Central memory CD8-positive, alpha-beta T cell (primary cell): ENCODE measurements around the gene EIF2D.

Experiments
- ATAC-seq: fragments of 150-1000 bp; cut with Tn5 transposase; replicated peaks from 2 replicates; pipeline ENCODE4 v1.10.0; 2022; ENCODE audit warnings: mild to moderate bottlenecking, moderate FRiP score, moderate number of reproducible peaks; ENCODE audit not compliant: poor library complexity, severe bottlenecking; ENCODE audit errors: extremely low read depth
- DNase-seq, 2 donors: peaks; one replicate each; pipeline ENCODE4 v3.0.0; 2021; ENCODE audit warnings: low spot score in 2 of 2
- H3K27ac Mint-ChIP-seq: one replicate; pipeline ENCODE4 v1.8.0; 2022; ENCODE audit warnings: low read depth, mild to moderate bottlenecking, moderate library complexity, mixed read lengths
- H3K27me3 Mint-ChIP-seq: one replicate; pipeline ENCODE4 v1.8.0; 2022; ENCODE audit warnings: mixed read lengths
- H3K36me3 Mint-ChIP-seq: one replicate; pipeline ENCODE4 v1.8.0; 2022; ENCODE audit warnings: mild to moderate bottlenecking, moderate library complexity, mixed read lengths; ENCODE audit not compliant: insufficient read depth
- H3K4me1 Mint-ChIP-seq: one replicate; pipeline ENCODE4 v1.8.0; 2022; ENCODE audit warnings: mixed read lengths
- H3K4me3 Mint-ChIP-seq: one replicate; pipeline ENCODE4 v1.8.0; 2022; ENCODE audit warnings: mild to moderate bottlenecking, moderate library complexity, mixed read lengths
- H3K9me3 Mint-ChIP-seq: one replicate; pipeline ENCODE4 v1.8.0; 2022; ENCODE audit warnings: mixed read lengths

EIF2D gene

GRCh38 chr1:206556750-206557635, 55.3 kb downstream of the EIF2D start:
- ATAC-seq (peak; percentile 77), DNase-seq (peak; percentile 83 to 88)
- peak overlapping the region; percentile 83 for H3K27ac Mint-ChIP-seq
- H3K9me3 Mint-ChIP-seq: no peaks in the 10 kb centered on the region
- no peaks in the 10 kb centered on the region for H3K27me3 Mint-ChIP-seq
- peaks cover 30% of the 10 kb centered on the region for H3K36me3 Mint-ChIP-seq
- H3K4me1 Mint-ChIP-seq: peaks cover 76% of the 10 kb centered on the region
- peak overlapping the region; percentile 95 for H3K4me3 Mint-ChIP-seq

DNA sequence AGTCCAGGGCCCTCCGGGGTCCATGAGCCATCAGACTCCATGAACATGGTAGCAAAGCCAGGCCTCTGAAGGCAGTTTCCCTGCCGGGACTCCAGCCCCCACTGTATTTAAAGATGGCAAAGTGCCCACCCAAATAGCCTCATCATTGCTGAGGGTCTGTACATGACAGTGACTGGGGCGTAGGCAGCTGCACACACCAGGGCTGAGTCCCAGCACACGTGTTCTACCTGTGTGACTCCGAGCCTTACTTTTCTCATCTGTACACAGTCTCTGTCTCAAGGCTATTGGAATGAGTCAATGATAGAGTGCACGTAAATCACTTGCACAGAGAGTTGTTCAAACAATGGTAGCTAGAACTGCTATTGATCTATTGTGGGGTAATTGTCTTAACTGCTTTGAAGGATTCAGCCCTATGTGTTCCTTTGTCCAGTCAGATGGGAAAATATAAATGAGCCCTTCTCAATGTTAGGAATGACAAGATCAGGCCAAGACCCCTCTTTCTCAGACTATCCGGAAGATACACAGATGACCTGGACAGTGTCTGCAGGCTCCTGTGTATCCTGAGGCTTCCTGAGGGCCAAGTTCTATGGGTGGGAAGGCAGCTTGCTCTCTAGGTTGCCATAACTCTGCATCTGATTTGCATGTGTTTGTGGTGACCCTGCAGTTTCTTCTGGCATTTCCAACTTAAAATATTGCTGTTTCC, 56.1 kb downstream of the EIF2D start:
- peak overlapping the region; percentile 95 for H3K4me3 Mint-ChIP-seq
- H3K27me3 Mint-ChIP-seq: no peaks in the 10 kb centered on the region
- H3K36me3 Mint-ChIP-seq: peaks cover 27% of the 10 kb centered on the region
- peaks cover 75% of the 10 kb centered on the region for H3K4me1 Mint-ChIP-seq
- H3K9me3 Mint-ChIP-seq: no peaks in the 10 kb centered on the region
- H3K27ac Mint-ChIP-seq: peak overlapping the region; percentile 83
- ATAC-seq: peak; percentile 0
- DNase-seq: no peak

DNA sequence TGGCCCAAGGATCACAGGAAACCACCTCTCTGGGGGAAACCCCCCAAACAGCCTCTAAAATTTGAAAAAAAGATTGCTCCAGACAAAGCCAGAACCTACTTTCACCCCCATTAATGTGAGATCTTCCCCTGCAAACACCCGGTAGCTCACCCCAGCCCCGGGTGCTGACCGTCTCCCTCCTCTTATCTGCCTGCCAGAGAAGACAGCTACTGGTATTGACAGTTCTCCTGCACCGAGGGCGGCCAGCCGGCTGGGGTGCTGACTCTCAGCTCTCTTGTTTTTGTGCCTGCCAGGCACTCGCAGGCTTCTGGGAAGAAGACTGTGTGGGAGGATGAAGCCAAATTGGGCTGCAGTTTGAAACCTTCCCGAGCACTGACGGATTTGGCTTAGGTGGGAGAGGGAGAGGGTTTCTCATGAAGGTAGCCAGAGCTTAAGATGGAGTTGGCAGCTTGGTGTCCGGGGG, 56.8 kb downstream of the EIF2D start:
- Mint-ChIP-seq H3K36me3 (peaks cover 25% of the 10 kb centered on the region), H3K4me3 (peak overlapping the region; percentile 95), H3K9me3 (no peaks in the 10 kb centered on the region), H3K27ac (peak overlapping the region; percentile 83), H3K4me1 (peaks cover 72% of the 10 kb centered on the region), H3K27me3 (no peaks in the 10 kb centered on the region)
- ATAC-seq (no peak), DNase-seq (no peak)

- Mint-ChIP-seq H3K4me1 (peaks cover 72% of the 10 kb centered on the region), H3K27me3 (no peaks in the 10 kb centered on the region), H3K4me3 (peak overlapping the region; percentile 95), H3K36me3 (peaks cover 21% of the 10 kb centered on the region), H3K9me3 (no peaks in the 10 kb centered on the region), H3K27ac (peak overlapping the region; percentile 83)
- ATAC-seq (no peak), DNase-seq (no peak)
These were observed 57.4 kb downstream of the EIF2D start for GRCh38 chr1:206554701-206555472.

- Mint-ChIP-seq H3K36me3 (peaks cover 19% of the 10 kb centered on the region), H3K27ac (peak overlapping the region; percentile 85), H3K4me1 (peaks cover 67% of the 10 kb centered on the region), H3K4me3 (no peak overlapping the region), H3K9me3 (no peaks in the 10 kb centered on the region), H3K27me3 (no peaks in the 10 kb centered on the region)
- no peak for ATAC-seq
- DNase-seq: no peak
These were observed 58.1 kb downstream of the EIF2D start for GRCh38 chr1:206554211-206554610.

GRCh38 chr1:206551986-206552326, 60.3 kb downstream of the EIF2D start:
- Mint-ChIP-seq H3K36me3 (peaks cover 11% of the 10 kb centered on the region), H3K9me3 (no peaks in the 10 kb centered on the region), H3K4me3 (peak overlapping the region; percentile 39), H3K27me3 (no peaks in the 10 kb centered on the region), H3K4me1 (peaks cover 64% of the 10 kb centered on the region), H3K27ac (peak overlapping the region; percentile 85)
- peak; percentile 95 for ATAC-seq
- DNase-seq: peak; percentile 54 to 86

DNA sequence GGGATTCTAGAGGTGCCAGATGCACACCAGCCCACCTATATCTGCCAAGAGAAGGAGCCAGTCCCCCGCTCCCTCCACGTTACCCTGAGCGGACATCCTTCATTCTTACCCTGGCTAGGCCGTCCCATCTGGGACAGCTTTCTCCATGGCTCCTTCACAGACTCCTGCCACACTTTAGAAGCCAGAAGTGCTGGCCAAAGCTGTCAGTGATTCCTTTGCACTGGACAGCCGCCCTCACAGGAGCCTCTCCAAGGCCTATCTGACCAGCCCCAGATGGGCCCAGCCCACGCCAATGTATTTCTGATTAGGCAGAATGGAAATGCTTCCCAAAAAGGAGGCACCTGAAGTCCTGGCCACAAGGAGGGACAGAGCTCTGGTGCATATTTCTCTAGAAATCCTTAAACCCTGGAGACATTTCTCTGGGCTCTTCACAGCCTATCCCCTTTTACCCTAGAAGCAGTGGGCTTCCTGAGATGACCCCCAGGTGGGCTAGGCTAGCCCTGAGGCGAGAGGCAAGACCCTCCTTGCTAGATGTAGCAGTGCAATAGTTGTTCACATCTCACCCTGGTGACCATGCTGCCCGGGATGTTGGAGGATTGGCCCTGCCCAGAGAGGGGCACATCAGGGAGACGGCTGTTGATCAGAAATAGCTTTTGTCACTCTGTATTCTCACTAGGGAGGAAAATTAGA, 60.8 kb downstream of the EIF2D start:
- H3K27ac Mint-ChIP-seq: peak overlapping the region; percentile 85

GRCh38 chr1:206550446-206550845, 61.8 kb downstream of the EIF2D start:
- no peak for DNase-seq
- H3K27ac Mint-ChIP-seq: peak overlapping the region; percentile 26
- no peaks in the 10 kb centered on the region for H3K27me3 Mint-ChIP-seq
- peaks cover 6% of the 10 kb centered on the region for H3K36me3 Mint-ChIP-seq
- peaks cover 55% of the 10 kb centered on the region for H3K4me1 Mint-ChIP-seq
- no peak for ATAC-seq
- no peak overlapping the region for H3K4me3 Mint-ChIP-seq
- H3K9me3 Mint-ChIP-seq: no peaks in the 10 kb centered on the region

More for the DNA sequence above, 60.8 kb downstream of the EIF2D start:
- Mint-ChIP-seq H3K4me3 (no peak overlapping the region), H3K9me3 (no peaks in the 10 kb centered on the region), H3K27me3 (no peaks in the 10 kb centered on the region), H3K4me1 (peaks cover 62% of the 10 kb centered on the region), H3K36me3 (peaks cover 7% of the 10 kb centered on the region)
- no peak for DNase-seq
- ATAC-seq: no peak

- ATAC-seq (no peak), DNase-seq (no peak)
- Mint-ChIP-seq H3K27me3 (no peaks in the 10 kb centered on the region), H3K27ac (no peak overlapping the region), H3K36me3 (peaks cover 1% of the 10 kb centered on the region), H3K4me3 (no peak overlapping the region), H3K9me3 (no peaks in the 10 kb centered on the region), H3K4me1 (peaks cover 35% of the 10 kb centered on the region)
These were observed 65.2 kb downstream of the EIF2D start for GRCh38 chr1:206547104-206547503.

- no peak overlapping the region for H3K4me3 Mint-ChIP-seq
- no peaks in the 10 kb centered on the region for H3K27me3 Mint-ChIP-seq
- no peak overlapping the region for H3K27ac Mint-ChIP-seq
- peaks cover 22% of the 10 kb centered on the region for H3K4me1 Mint-ChIP-seq
- H3K9me3 Mint-ChIP-seq: no peaks in the 10 kb centered on the region
- H3K36me3 Mint-ChIP-seq: no peaks in the 10 kb centered on the region
- ATAC-seq: no peak
- no peak for DNase-seq
These were observed 66.9 kb downstream of the EIF2D start for GRCh38 chr1:206545351-206545750.

- no peak overlapping the region for H3K27ac Mint-ChIP-seq
- ATAC-seq (peak; percentile 65), DNase-seq (peak; percentile 67 to 87)
- no peaks in the 10 kb centered on the region for H3K9me3 Mint-ChIP-seq
- H3K36me3 Mint-ChIP-seq: no peaks in the 10 kb centered on the region
- peaks cover 16% of the 10 kb centered on the region for H3K4me1 Mint-ChIP-seq
- no peaks in the 10 kb centered on the region for H3K27me3 Mint-ChIP-seq
- H3K4me3 Mint-ChIP-seq: no peak overlapping the region
These were observed 67.6 kb downstream of the EIF2D start for GRCh38 chr1:206544562-206545257.
